ENCODE data around the gene ALKBH6.
"Not testable (repeated sequence)": the region's sequence is repeated elsewhere in the genome, so short reads cannot be mapped to it uniquely, and the experiment has no call there.

The ALKBH6 gene

DNA sequence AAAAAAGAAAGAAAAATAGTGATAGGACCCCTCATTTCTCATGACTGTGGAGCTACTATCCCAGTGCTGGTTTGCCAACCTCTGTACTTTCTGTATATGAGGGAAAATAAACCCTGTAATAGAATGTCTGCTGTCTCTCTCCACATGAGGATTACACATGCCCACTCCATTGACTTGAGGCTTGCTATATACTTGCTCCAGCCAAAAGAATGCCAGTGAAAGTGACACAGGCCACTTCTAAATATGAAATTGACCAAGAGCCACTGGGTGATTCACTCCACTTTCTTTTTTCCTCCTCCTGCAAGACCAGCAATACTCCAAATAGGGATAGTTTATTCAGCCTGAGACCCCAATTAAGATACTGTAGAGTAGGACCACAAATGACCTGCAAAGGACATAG, 33.8 kb upstream of the ALKBH6 start:
- Histone ChIP-seq H3K27me3 (no peaks in the 10 kb centered on the region), H3K27ac (no peak overlapping the region), H3K4me3 (ENCODE audit: low read depth in 1 of 2, low read length in 1 of 2) (no peak overlapping the region), H3K9me3 (no peaks in the 10 kb centered on the region), H3K4me1 (ENCODE audit: control insufficient read depth in 1 of 2, insufficient read depth in 1 of 2, low read depth in 1 of 2, low read length in 1 of 2) (peaks cover under 1 to 2% of the 10 kb centered on the region in 2 experiments), H3K36me3 (no peaks in the 10 kb centered on the region)
- TF ChIP-seq, protein P1, sequence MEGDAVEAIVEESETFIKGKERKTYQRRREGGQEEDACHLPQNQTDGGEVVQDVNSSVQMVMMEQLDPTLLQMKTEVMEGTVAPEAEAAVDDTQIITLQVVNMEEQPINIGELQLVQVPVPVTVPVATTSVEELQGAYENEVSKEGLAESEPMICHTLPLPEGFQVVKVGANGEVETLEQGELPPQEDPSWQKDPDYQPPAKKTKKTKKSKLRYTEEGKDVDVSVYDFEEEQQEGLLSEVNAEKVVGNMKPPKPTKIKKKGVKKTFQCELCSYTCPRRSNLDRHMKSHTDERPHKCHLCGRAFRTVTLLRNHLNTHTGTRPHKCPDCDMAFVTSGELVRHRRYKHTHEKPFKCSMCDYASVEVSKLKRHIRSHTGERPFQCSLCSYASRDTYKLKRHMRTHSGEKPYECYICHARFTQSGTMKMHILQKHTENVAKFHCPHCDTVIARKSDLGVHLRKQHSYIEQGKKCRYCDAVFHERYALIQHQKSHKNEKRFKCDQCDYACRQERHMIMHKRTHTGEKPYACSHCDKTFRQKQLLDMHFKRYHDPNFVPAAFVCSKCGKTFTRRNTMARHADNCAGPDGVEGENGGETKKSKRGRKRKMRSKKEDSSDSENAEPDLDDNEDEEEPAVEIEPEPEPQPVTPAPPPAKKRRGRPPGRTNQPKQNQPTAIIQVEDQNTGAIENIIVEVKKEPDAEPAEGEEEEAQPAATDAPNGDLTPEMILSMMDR (IDR thresholded peaks at IDR 0.05), result no peak

DNA sequence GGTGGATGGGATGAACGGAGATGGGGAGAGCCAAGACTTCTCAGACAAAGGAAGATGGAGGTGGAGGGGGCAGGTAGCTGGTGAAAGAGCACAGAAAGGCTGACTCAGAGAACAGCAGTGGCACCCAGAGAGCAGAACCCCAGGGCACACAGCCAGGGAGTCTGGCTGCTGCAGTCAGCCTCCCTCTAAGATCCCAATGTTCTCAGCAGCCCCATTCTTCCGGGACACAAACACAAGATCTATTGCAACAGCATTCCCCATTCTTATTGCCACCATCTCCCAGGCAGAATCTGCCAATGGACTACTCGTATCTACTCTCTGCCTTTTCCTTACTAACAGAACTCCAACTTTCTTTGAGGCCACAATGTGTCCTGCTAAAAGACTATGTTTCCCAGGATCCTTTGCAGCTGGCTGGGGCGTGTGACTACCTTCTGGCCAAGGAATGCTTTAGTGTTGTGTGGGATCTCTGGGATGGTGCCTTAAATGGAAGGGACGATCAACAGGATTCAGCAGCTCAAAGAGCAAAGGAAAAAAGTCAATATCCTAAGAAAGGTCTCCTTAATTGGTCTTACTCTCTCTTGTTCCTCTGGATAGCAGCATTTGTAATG, 32.5 kb upstream of the ALKBH6 start:
- H3K4me3 ChIP-seq (ENCODE audit: low read depth in 1 of 2, low read length in 1 of 2), result no peak overlapping the region
- TF ChIP-seq, protein P1 (IDR thresholded peaks at IDR 0.05), result no peak
- H3K9me3 ChIP-seq, result no peaks in the 10 kb centered on the region
- H3K27me3 ChIP-seq, result no peaks in the 10 kb centered on the region
- no peak overlapping the region for H3K27ac ChIP-seq
- H3K36me3 ChIP-seq, result no peaks in the 10 kb centered on the region
- no peaks in the 10 kb centered on the region for H3K4me1 ChIP-seq (ENCODE audit: control insufficient read depth in 1 of 2, insufficient read depth in 1 of 2, low read depth in 1 of 2, low read length in 1 of 2)

GRCh38 chr19:36043952-36044351, 29.9 kb upstream of the ALKBH6 start:
- no peaks in the 10 kb centered on the region for H3K9me3 ChIP-seq
- TF ChIP-seq, protein P1 (IDR thresholded peaks at IDR 0.05), result no peak
- H3K4me1 ChIP-seq (ENCODE audit: control insufficient read depth in 1 of 2, insufficient read depth in 1 of 2, low read depth in 1 of 2, low read length in 1 of 2), result no peaks in the 10 kb centered on the region
- no peak overlapping the region for H3K4me3 ChIP-seq (ENCODE audit: low read depth in 1 of 2, low read length in 1 of 2)
- H3K27ac ChIP-seq, result no peak overlapping the region
- peaks cover 6% of the 10 kb centered on the region for H3K36me3 ChIP-seq
- H3K27me3 ChIP-seq, result no peaks in the 10 kb centered on the region

DNA sequence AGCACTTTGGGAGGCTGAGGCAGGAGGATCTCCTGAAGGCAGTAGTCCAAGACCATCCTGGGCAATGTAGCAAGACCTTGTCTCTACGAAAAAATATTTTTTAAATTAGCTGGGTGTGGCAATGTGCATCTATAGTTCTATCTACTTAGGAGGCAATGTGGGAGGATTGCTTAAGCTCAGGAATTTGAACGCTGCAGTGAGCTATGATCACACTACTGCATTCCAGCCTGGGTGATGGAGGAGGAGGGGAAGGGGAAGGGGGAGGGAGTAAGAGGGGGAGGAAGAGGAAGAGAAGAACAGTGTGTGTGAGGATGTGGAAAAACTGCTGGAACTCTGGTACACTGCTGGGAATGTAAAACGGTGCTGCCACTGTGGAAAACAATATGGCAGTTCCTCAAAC, 27.8 kb upstream of the ALKBH6 start:
- TF ChIP-seq, protein P1 (IDR thresholded peaks at IDR 0.05), result no peak
- Histone ChIP-seq H3K27ac (no peak overlapping the region), H3K4me3 (ENCODE audit: low read depth in 1 of 2, low read length in 1 of 2) (no peak overlapping the region), H3K9me3 (no peaks in the 10 kb centered on the region), H3K27me3 (no peaks in the 10 kb centered on the region), H3K4me1 (ENCODE audit: control insufficient read depth in 1 of 2, insufficient read depth in 1 of 2, low read depth in 1 of 2, low read length in 1 of 2) (peaks cover 2 to 4% of the 10 kb centered on the region in 2 experiments), H3K36me3 (peaks cover 7% of the 10 kb centered on the region)

DNA sequence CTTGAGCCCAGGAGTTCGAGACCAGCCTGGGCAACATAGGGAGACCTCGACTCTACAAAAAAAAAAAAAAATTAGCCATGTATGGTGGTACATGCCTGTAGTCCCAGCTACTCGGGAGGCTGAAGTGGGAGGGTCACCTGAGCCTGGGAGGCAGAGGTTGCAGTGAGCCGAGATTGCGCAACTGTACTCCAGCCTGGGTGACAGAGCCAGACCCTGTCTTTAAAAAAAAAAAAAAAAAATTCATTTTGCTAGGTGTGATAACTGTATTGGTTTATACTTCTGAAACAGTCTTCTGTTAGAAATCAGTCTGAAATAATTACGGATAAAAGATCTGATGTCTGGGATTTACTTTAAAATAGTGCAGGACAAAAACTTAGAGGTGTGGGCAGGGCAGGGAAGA, 27.1 kb upstream of the ALKBH6 start:
- not testable (repeated sequence) for H3K4me1 ChIP-seq (ENCODE audit: control insufficient read depth in 1 of 2, insufficient read depth in 1 of 2, low read depth in 1 of 2, low read length in 1 of 2); H3K4me3 ChIP-seq (ENCODE audit: low read depth in 1 of 2, low read length in 1 of 2); H3K36me3 ChIP-seq; H3K9me3 ChIP-seq; H3K27me3 ChIP-seq; H3K27ac ChIP-seq

DNA sequence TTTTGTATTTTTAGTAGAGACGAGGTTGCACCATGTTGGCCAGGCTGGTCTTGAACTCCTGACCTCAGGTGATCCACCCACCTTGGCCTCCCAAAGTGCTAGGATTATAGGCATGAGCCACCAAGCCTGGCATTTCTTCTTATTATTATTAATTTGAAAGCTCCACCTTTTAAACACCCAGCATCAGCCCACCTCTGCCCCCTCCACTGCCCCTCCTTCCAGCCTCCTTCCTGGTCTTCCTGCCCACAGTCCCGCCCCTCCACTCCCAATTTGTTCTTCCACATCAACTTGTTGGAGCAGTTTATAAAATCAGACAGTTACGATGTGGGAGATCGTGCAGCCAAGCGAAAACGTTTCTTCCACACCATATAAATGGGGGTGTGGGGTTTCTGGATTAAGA, 26.5 kb upstream of the ALKBH6 start:
- H3K4me3 ChIP-seq (ENCODE audit: low read depth in 1 of 2, low read length in 1 of 2), result no peak overlapping the region
- peaks cover 7% of the 10 kb centered on the region for H3K36me3 ChIP-seq
- H3K27me3 ChIP-seq, result no peaks in the 10 kb centered on the region
- TF ChIP-seq, protein P1 (IDR thresholded peaks at IDR 0.05), result no peak
- peaks cover 5 to 6% of the 10 kb centered on the region in 2 experiments for H3K4me1 ChIP-seq (ENCODE audit: control insufficient read depth in 1 of 2, insufficient read depth in 1 of 2, low read depth in 1 of 2, low read length in 1 of 2)
- no peak overlapping the region for H3K27ac ChIP-seq
- H3K9me3 ChIP-seq, result no peaks in the 10 kb centered on the region
